MM.1S (cell line): ENCODE results near the gene CREB3L4.

Source experiments
- EZH2 ChIP-seq: fragments of 300-600 bp; sonication (generic); optimal IDR thresholded peaks from 2 replicates; pipeline ENCODE3; 2017; ENCODE audit warnings: low read depth, mild to moderate bottlenecking, antibody characterized with exemption, low read length, mixed read lengths
- EZH2phosphoT487 ChIP-seq: fragments of 300-600 bp; sonication (generic); IDR thresholded peaks from 2 replicates; pipeline ENCODE4 v1.6.1; 2018; ENCODE audit warnings: antibody characterized with exemption, low read length
- TF ChIP-seq, protein P1 (sequence below): fragments of 300-600 bp; sonication (generic); IDR thresholded peaks from 2 replicates; pipeline ENCODE4 v1.5.1; 2016; ENCODE audit warnings: antibody characterized with exemption, low read length, mixed read lengths

DNA sequence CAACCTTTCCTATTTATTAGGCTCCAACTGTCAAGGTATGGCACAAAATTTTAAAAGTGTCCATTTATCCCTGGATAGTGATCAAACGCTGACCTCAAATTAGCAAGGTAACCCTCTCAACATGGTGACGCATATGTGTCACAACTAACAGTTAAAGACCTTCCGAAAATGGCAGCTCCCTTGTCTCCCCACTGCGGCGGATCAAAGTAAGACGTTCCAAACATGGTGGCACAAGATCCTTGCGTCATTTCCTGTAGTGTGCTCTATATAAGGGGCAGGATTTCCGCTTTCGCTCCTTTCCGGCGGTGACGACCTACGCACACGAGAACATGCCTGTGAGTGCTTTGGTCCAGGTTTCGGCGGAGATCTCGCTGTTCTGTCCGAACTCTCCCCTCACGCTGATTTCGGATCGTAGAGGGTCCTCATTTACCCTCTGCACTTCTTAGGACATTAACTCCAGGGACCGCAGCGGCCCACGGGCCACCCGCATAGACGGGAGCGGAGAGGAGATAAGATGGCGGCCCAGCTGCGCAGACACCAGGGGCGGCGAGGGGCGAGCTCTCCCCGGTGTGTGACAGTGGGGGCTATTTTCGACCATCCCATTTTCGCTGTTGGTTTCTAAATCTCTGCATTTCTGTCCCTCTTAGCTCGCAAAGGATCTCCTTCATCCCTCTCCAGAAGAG is 22.9 kb downstream of the CREB3L4 start, which contains the start of gene RPS27:
- TF ChIP-seq, protein P1, sequence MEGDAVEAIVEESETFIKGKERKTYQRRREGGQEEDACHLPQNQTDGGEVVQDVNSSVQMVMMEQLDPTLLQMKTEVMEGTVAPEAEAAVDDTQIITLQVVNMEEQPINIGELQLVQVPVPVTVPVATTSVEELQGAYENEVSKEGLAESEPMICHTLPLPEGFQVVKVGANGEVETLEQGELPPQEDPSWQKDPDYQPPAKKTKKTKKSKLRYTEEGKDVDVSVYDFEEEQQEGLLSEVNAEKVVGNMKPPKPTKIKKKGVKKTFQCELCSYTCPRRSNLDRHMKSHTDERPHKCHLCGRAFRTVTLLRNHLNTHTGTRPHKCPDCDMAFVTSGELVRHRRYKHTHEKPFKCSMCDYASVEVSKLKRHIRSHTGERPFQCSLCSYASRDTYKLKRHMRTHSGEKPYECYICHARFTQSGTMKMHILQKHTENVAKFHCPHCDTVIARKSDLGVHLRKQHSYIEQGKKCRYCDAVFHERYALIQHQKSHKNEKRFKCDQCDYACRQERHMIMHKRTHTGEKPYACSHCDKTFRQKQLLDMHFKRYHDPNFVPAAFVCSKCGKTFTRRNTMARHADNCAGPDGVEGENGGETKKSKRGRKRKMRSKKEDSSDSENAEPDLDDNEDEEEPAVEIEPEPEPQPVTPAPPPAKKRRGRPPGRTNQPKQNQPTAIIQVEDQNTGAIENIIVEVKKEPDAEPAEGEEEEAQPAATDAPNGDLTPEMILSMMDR: no peak
- TF ChIP-seq EZH2phosphoT487 (no peak), EZH2 (no peak)
